IMR-90 (cell line): ENCODE measurements around the gene GPD1. TPM values are rescaled to one million over a fixed set of nuclear protein-coding genes. Genes with fewer than 3 reads are reported as not detected.
A peak's percentile ranks its signal among the peaks of the same experiment; 100 is the strongest.

Experiments used
- ATAC-seq: fragments of 200-7000 bp; cut with Tn5 transposase; 2 replicates; pipeline ENCODE4 v1.9.1; 2020; ENCODE audit warnings: low read depth, mild to moderate bottlenecking, moderate library complexity
- BruUV-seq: library from RNA; stranded (reverse); fragments of 400-500 nt; replicated peaks from 2 replicates; lab custom pipeline; 2021; lab: Mats Ljungman, UMichigan
- CTCF ChIA-PET: fragments of 300-600 bp; formaldehyde crosslinking; extraction: SDS; loops from one replicate; lab custom pipeline; 2021; ENCODE audit warnings: antibody characterized with exemption; lab: Yijun Ruan, JAX
- POLR2A ChIA-PET: fragments of 300-600 bp; sonication (Branson Sonifier 250); formaldehyde crosslinking; loops from one replicate; lab custom pipeline; 2022; ENCODE audit warnings: antibody characterized with exemption; ENCODE audit not compliant: unreplicated experiment; lab: Charles Lee
- DNase-seq: peaks from one replicate; pipeline ENCODE4 v3.0.0; 2013
- H2AFZ ChIP-seq: replicated peaks from 2 replicates; pipeline ENCODE3; 2013; ENCODE audit warnings: low read length, mild to moderate bottlenecking; ENCODE audit not compliant: poor library complexity
- H2AK5ac ChIP-seq: 2 replicates; pipeline ENCODE4 v1.6.1; 2013; ENCODE audit warnings: low read depth, low read length, inconsistent platforms
- H2AK9ac ChIP-seq: replicated peaks from 2 replicates; pipeline ENCODE3; 2013; ENCODE audit warnings: mild to moderate bottlenecking, low read depth, low read length, moderate library complexity; ENCODE audit not compliant: poor library complexity
- H2BK120ac ChIP-seq: 2 replicates; pipeline ENCODE4 v1.6.1; 2013; ENCODE audit warnings: low read depth, low read length, inconsistent platforms
- H2BK15ac ChIP-seq: 3 replicates; pipeline ENCODE4 v1.6.1; 2013; ENCODE audit warnings: low read depth, low read length, inconsistent platforms
- H2BK20ac ChIP-seq: 2 replicates; pipeline ENCODE4 v1.6.1; 2013; ENCODE audit warnings: low read depth, mild to moderate bottlenecking, inconsistent platforms, low read length, moderate library complexity
- H2BK5ac ChIP-seq: 2 replicates; pipeline ENCODE4 v1.6.1; 2013; ENCODE audit warnings: mild to moderate bottlenecking, low read depth, low read length, inconsistent platforms; ENCODE audit not compliant: poor library complexity, severe bottlenecking
- H3K14ac ChIP-seq: replicated peaks from 2 replicates; pipeline ENCODE4 v1.6.1; 2013; ENCODE audit warnings: low read depth, low read length, inconsistent platforms
- H3K18ac ChIP-seq: 2 replicates; pipeline ENCODE4 v1.6.1; 2013; ENCODE audit warnings: low read depth, low read length, control low read depth
- H3K23ac ChIP-seq: 2 replicates; pipeline ENCODE4 v1.6.1; 2013; ENCODE audit warnings: low read depth, low read length, inconsistent platforms
- H3K27ac ChIP-seq: 2 replicates; pipeline ENCODE4 v1.5.1; 2013; ENCODE audit warnings: mild to moderate bottlenecking, control low read depth, low read length; ENCODE audit not compliant: insufficient read depth
- H3K27me3 ChIP-seq: 2 replicates; pipeline ENCODE4 v1.6.1; 2013; ENCODE audit warnings: low read length; ENCODE audit not compliant: control insufficient read depth, insufficient read depth
- H3K36me3 ChIP-seq: 2 replicates; pipeline ENCODE4 v1.6.1; 2013; ENCODE audit warnings: low read length, mixed read lengths; ENCODE audit not compliant: control insufficient read depth, insufficient read depth
- H3K4ac ChIP-seq: 2 replicates; pipeline ENCODE4 v1.6.1; 2013; ENCODE audit warnings: low read depth, low read length, inconsistent platforms
- H3K4me1 ChIP-seq: 2 replicates; pipeline ENCODE4 v1.6.1; 2013; ENCODE audit warnings: low read length, mixed read lengths; ENCODE audit not compliant: control insufficient read depth, insufficient read depth
- H3K4me2 ChIP-seq: 2 replicates; pipeline ENCODE4 v1.6.1; 2013; ENCODE audit warnings: low read depth, mild to moderate bottlenecking, control low read depth, low read length, moderate library complexity
- H3K4me3 ChIP-seq: 2 replicates; pipeline ENCODE4 v1.5.1; 2013; ENCODE audit warnings: low read depth, mild to moderate bottlenecking, control low read depth, low read length, moderate library complexity; ENCODE audit not compliant: insufficient read depth
- H3K56ac ChIP-seq: 2 replicates; pipeline ENCODE4 v1.6.1; 2013; ENCODE audit warnings: low read length, inconsistent platforms; ENCODE audit not compliant: insufficient read depth; ENCODE audit errors: extremely low read depth
- H3K79me1 ChIP-seq, 2 experiments: 2 replicates each; pipeline ENCODE4 v1.6.1; 2013; ENCODE audit warnings: low read length in 2 of 2, inconsistent platforms in 1 of 2, low read depth in 1 of 2
- H3K9ac ChIP-seq: 2 replicates; pipeline ENCODE4 v1.6.1; 2013; ENCODE audit warnings: low read depth, low read length, control low read depth
- H3K9me1 ChIP-seq: 2 replicates; pipeline ENCODE4 v1.6.1; 2013; ENCODE audit warnings: low read length, inconsistent platforms; ENCODE audit not compliant: insufficient read depth
- H3K9me3 ChIP-seq: 2 replicates; pipeline ENCODE4 v1.6.1; 2013; ENCODE audit warnings: low read length; ENCODE audit not compliant: control insufficient read depth, insufficient read depth
- H4K20me1 ChIP-seq: 2 replicates; pipeline ENCODE4 v1.6.1; 2013; ENCODE audit warnings: low read length, inconsistent platforms; ENCODE audit not compliant: insufficient read depth
- H4K5ac ChIP-seq: 2 replicates; pipeline ENCODE4 v1.6.1; 2013; ENCODE audit warnings: mild to moderate bottlenecking, low read depth, low read length, control low read depth
- H4K8ac ChIP-seq, 2 experiments: 2 replicates each; pipeline ENCODE4 v1.6.1; 2013; ENCODE audit warnings: low read depth in 2 of 2, low read length in 2 of 2, control low read depth in 1 of 2, inconsistent platforms in 1 of 2
- H4K91ac ChIP-seq: 2 replicates; pipeline ENCODE4 v1.6.1; 2013; ENCODE audit warnings: low read depth, low read length, inconsistent platforms; ENCODE audit not compliant: insufficient read depth
- BHLHE40 ChIP-seq: fragments of 150-350 bp; IDR thresholded peaks from 2 replicates; pipeline ENCODE4 v1.6.1; 2016; ENCODE audit warnings: mild to moderate bottlenecking, low read depth, low read length
- FOS ChIP-seq: fragments of 150-350 bp; IDR thresholded peaks from 2 replicates; pipeline ENCODE4 v1.6.1; 2016; ENCODE audit warnings: low read depth, low read length
- MAFK ChIP-seq: IDR thresholded peaks from 2 replicates; pipeline ENCODE4 v1.6.1; 2012; ENCODE audit warnings: low read depth, low read length, improper control_type of control experiment
- MXI1 ChIP-seq: IDR thresholded peaks from 2 replicates; pipeline ENCODE4 v1.6.1; 2012; ENCODE audit warnings: low read depth, mild to moderate bottlenecking, low read length, moderate library complexity, borderline replicate concordance
- RAD21 ChIP-seq: IDR thresholded peaks from 2 replicates; pipeline ENCODE4 v1.6.1; 2012; ENCODE audit warnings: low read length, improper control_type of control experiment
- SMC3 ChIP-seq: fragments of 150-350 bp; IDR thresholded peaks from 2 replicates; pipeline ENCODE4 v1.6.1; 2016; ENCODE audit warnings: low read depth, mild to moderate bottlenecking, antibody characterized with exemption, low read length, moderate library complexity
- USF2 ChIP-seq: fragments of 150-350 bp; IDR thresholded peaks from 2 replicates; pipeline ENCODE4 v1.6.1; 2017; ENCODE audit warnings: mild to moderate bottlenecking, antibody characterized with exemption, low read length, low read depth
- WGBS, 2 experiments: methylation state at CpG; one replicate each; pipeline versions ENCODE4 v1.1.5 to v1.1.7; 2013; ENCODE audit warnings: missing lambda C conversion rate in 2 of 2; ENCODE audit not compliant: insufficient read length in 1 of 2; ENCODE audit errors: extremely low coverage in 2 of 2; 5-methylcytosine and 5-hydroxymethylcytosine counted together
- dilution Hi-C: fragments of 300-500 bp; cut with HindIII; formaldehyde crosslinking; loops from one replicate; pipeline ENCODE4 v1.14.3; 2018; ENCODE audit warnings: low sequenced_read_pairs; ENCODE audit not compliant: unreplicated experiment
- in situ Hi-C: fragments of 300-500 bp; cut with MboI; formaldehyde crosslinking; loops from 3 replicates; pipeline ENCODE4 v1.14.3; 2019; ENCODE audit warnings: low sequenced_read_pairs, inconsistent platforms, mixed read lengths
- intact Hi-C: fragments of 100-400 bp; cut with micrococcal nuclease; formaldehyde crosslinking; loops from 2 replicates; pipeline ENCODE4 v1.10.0; 2022
- polyA plus RNA-seq, 3 experiments: library from polyadenylated mRNA; depleted of rRNA; stranded (reverse); fragments of >200 nt; gene quantifications; 2 replicates each; pipeline ENCODE4 v1.2.3, GENCODE V29; 2012; ENCODE audit warnings: low replicate concordance in 1 of 3
- total RNA-seq: library from RNA; depleted of rRNA; stranded (reverse); fragments of >200 nt; gene quantifications from 2 replicates; pipeline ENCODE4 v1.2.3, GENCODE V29; 2012

Gene GPD1
- total and polyA plus RNA-seq, 2 of the 4 experiments (the other 2 are of a cell fraction): 0.05 to 0.18 TPM

- Histone ChIP-seq H3K79me1 (peaks cover 25 to 67% of the 10 kb centered on the region in 2 experiments), H2AK5ac (no peak overlapping the region), H3K27me3 (no peaks in the 10 kb centered on the region), H3K9me1 (peaks cover 9% of the 10 kb centered on the region; the same call in 1 of the 2 replicates), H2BK120ac (no peak overlapping the region), H3K14ac (no peak overlapping the region), H2AK9ac (peak overlapping the region; percentile 29), H3K4me3 (no peak overlapping the region), H3K4me1 (no peaks in the 10 kb centered on the region), H3K9ac (no peak overlapping the region), H3K27ac (no peak overlapping the region), H2BK5ac (no peak overlapping the region), H3K4me2 (no peak overlapping the region), H2BK15ac (no peak overlapping the region), H2AFZ (no peak overlapping the region), H4K5ac (no peak overlapping the region), H4K20me1 (no peaks in the 10 kb centered on the region; the same call in 1 of the 2 replicates), H2BK20ac (no peak overlapping the region), H3K4ac (no peak overlapping the region), H4K91ac (no peak overlapping the region), H4K8ac (no peak overlapping the region), H3K56ac (no peak overlapping the region), H3K9me3 (no peaks in the 10 kb centered on the region), H3K18ac (no peak overlapping the region), H3K23ac (no peak overlapping the region), H3K36me3 (peaks cover 26% of the 10 kb centered on the region)
- in situ Hi-C loops (no loop called here), intact Hi-C loops (no loop called here), dilution Hi-C loops (no loop called here)
- ChIA-PET POLR2A (no interaction called here), CTCF (no interaction called here)
- DNase-seq (no peak), ATAC-seq (no peak)
- TF ChIP-seq RAD21: no peak
- no peak for TF ChIP-seq USF2
- TF ChIP-seq BHLHE40: no peak
- TF ChIP-seq MXI1: no peak
- TF ChIP-seq FOS: no peak
- TF ChIP-seq MAFK: no peak
- no peak for TF ChIP-seq SMC3
- 90% methylated on average over 2 of the region's 3 CpGs; no CpG with 5 or more reads in 1 of the 2 experiments for WGBS, 2 experiments
- no TSS peak for BruUV-seq
These were observed 17.1 kb downstream of the GPD1 start for GRCh38 chr12:50120953-50121352.
